ENCODE data around the gene IL4I1.

DNA sequence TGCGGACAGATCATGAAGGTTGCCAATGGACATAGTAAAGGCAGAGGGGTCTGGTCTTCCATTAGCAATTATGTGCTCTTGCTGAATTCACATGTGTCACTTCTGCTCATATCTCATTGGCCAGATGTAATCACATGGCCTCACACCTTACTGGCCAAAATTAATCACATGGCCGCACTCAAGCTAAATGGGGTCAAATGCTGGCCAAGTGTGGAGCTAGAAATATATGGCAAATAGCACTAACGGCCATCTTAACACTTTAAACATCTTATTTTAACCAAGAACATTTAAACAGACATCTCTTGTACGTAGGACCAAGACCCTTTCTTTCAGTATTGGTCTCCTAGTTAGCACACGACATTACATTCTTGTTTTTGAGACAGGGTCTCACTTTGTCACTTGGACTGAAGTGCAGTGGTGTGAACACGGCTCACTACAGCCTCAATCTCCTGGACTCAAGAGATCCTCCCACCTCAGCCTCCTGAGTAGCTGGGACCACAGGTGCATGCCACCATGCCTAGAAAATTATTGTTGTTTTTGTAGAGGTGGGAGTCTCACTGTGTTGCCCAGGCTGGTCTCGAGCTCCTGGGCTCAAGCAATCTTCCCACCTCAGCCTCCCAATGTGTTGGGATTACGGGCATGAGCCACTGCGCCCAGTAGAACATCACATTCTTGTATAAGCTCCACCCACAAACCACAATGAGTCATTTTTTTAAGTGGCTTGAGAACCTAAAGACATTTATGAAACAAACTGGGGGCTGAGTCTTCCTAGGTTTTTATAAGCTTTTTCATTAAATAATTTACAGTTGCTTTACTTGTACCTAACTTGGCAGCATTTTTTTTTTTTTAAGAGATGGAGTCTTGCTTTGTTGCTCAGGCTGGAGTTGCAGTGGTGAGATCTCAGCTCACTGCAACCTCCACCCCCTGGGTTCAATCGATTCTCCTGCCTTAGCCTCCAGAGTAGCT, 48.7 kb downstream of the IL4I1 start:
- TF ChIP-seq ZNF274 (IDR thresholded peaks at IDR 0.05; ENCODE audit: low read depth, low read length) (no peak), YY1 (IDR thresholded peaks at IDR 0.05; ENCODE audit: insufficient read depth, insufficient read length) (no peak), SUZ12 (IDR thresholded peaks at IDR 0.05; ENCODE audit: extremely low read depth, insufficient read depth, insufficient read length) (no peak)
